Stimulated activated CD8-positive, alpha-beta memory T cell treated with anti-CD3 and anti-CD28 coated beads, Interleukin-15, amount 100 ng/mL, for 1 hour (primary cell): ENCODE measurements around the gene OR13H1.
"Not testable (repeated sequence)": the region's sequence is repeated elsewhere in the genome, so short reads cannot be mapped to it uniquely, and the experiment has no call there.

Experiments used
- DNase-seq: peaks from one replicate; pipeline ENCODE4 v3.0.0-alpha.2; 2020; ENCODE audit warnings: low read depth

The OR13H1 gene, protein sequence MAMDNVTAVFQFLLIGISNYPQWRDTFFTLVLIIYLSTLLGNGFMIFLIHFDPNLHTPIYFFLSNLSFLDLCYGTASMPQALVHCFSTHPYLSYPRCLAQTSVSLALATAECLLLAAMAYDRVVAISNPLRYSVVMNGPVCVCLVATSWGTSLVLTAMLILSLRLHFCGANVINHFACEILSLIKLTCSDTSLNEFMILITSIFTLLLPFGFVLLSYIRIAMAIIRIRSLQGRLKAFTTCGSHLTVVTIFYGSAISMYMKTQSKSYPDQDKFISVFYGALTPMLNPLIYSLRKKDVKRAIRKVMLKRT

DNA sequence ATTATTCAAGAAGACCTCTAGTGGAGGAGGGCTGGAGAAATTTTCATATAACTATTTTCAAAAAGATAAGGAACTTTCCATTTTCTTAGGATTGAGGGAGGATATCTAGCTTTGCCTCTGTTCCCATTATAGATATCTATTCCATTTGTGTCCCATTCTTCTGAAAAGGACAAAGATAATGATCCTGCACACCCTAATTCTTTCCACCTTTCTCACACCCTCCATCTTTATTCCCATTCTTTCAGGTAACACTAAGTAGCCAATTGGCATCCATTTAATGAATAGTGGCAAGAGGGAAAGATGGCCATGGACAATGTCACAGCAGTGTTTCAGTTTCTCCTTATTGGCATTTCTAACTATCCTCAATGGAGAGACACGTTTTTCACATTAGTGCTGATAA, at the start of gene OR13H1:
TSS of gene OR13H1 (plus strand) at position 301 of the 400 bp plus-strand sequence. CDS start at position 301, 0 bp downstream.
- DNase-seq, result no peak

DNA sequence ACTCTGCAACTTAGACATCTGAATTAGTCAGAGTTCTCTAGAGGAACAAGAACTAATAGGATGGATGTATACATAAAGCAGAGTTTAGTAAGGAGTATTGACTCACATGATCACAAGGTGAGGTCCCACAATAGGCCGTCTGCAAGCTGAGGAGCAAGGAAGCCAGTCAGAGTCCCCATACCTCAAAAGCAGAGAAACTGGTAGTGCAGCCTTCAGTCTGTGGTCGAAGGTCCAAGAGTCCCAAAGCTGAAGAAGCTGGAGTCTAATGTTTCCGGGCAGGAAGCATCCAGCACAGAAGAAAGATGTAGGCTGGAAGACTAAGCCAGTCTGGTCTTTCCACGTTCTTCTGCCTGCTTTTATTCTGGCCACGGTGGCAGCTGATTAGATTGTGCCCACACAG, 42.3 kb upstream of the OR13H1 start:
- DNase-seq, result not testable (repeated sequence)

DNA sequence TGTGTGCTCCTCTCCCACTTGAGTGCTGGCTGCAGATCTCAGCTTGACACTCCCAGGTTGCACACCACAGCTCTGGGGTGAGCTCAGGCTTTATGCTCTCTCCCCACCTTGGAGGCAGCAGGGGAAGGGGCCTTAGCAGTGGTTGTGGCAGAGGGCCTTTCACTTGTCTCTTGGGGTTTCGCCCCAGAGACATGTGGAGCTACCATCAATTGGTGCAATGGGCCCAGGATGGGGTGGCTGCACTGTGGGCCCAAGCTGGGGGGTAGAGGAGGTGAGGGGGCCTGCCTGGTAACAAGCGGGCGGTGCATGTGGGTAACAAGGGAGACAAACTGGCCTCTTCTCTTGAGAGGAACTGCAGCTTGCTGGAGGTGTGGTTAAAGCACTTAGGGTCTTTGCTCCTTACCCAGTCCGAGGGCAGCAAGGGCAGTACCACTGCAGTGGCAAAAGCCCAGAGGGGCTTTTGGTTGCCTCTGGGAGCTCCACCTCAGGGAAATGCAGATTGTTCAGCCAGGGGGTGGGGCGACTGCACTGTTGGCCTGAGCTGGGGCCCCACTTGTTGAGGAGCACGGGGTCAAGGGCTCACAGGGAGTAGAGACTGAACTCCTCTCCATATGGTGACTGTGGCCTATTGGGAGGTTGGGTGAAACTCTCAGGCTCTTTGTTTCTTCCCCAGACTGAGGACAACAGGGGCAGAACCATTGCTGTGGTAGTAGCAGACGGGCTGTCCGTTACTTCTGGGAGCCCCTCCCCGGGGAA, 30.5 kb upstream of the OR13H1 start:
- no peak for DNase-seq

DNA sequence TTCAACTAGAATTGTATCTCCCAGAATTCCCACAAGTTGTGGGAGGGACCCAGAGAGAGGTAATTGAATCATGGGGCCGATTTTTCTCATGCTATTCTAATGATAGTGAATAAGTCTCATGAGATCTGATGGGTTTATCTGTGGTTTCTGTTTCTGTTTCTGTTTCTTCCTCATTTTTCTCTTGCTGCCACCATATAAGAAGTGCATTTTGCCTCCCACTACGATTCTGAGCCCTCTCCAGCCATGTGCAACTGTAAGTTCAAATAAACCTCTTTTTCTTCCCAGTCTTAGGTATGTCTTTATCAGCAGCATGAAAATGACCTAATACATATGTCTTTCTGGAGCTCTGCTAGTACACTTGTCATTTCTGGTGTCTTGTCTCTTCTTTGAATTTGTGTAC, 22.1 kb upstream of the OR13H1 start:
- DNase-seq, result no peak

DNA sequence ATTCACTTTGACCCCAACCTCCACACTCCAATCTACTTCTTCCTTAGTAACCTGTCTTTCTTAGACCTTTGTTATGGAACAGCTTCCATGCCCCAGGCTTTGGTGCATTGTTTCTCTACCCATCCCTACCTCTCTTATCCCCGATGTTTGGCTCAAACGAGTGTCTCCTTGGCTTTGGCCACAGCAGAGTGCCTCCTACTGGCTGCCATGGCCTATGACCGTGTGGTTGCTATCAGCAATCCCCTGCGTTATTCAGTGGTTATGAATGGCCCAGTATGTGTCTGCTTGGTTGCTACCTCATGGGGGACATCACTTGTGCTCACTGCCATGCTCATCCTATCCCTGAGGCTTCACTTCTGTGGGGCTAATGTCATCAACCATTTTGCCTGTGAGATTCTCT, 344 bp downstream of the OR13H1 start:
- no peak for DNase-seq

DNA sequence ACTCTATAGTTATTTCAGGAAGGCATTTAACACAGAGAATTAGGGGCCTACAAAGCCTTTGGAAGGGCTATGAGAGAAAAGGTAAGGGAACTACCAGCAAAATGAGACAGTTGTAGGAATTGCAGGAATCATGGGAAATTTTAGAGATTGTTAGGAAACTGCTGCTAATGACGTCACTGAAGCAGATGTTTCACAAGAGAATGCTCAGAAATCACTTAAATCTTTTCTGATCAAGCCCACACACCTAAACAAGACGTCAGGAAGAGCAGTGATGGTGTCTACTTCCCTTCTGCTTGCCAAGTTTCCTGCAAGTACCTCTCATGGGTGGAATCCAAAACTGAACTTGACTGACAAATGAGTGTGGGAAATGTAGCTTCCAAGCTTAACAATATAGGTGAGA, 5.1 kb downstream of the OR13H1 start:
- DNase-seq, result no peak

DNA sequence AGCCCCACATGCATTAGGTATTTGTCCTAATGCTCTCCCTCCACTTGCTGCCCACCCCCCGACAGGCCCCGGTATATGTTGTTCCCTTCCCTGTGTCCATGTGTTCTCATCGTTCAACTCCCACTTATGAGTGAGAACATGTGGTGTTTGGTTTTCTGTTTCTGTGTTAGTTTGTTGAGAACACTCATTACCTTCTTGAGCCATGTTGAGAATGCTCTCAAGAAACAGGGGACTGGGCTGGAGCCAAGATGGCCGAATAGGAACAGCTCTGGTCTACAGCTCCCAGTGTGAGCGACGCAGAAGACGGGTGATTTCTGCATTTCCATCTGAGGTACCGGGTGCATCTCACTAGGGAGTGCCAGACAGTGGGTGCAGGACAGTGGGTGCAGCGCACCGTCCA, 8.6 kb downstream of the OR13H1 start:
- DNase-seq, result not testable (repeated sequence)

DNA sequence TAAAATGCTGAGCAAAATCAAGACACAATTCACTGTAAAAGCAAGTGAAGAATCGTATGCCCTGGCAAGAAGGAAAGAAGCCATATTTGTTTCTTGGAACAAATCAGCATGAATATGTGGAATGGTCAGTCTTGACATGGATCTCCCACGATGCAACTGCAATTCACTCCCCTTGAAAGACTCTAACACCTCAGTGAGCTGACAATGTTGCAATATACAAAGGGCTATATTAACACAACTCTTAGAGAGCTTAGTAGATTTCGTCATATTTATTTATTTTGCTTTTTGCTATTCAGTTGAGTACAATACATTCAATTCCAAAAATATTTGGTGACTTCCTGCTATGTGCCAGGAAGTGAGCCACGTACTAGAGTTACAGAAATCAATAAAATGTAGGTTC, 14.7 kb downstream of the OR13H1 start:
- DNase-seq, result no peak

DNA sequence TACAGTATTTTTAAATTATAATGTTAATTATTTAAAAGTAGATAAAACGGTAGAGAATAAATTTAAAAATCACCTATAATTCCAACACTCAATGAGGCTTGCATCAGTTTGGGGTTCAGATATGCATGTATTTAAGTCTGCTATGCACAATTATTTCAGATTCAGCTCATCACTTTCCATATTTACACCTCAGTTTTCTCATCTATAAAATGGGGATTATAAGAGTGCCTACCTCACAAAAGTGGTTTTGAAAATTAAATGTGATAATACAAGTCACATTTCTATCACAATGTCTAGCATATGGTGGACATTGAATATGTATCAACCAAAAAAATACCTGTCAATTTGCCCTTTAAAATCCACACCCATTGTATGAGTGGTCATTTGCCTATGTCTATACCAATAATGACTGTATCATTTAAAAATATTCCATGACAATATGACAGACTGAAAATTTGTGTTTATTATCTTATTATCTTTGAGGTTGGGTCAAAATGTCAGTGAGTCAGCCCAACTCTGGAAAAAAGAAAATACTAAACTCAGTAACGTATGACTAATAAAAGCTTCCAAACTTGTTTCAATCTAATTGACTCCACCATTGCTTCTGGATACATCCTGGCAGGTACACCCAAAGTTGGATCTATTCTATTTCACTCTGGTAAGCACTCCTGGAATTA, 20.8 kb downstream of the OR13H1 start:
- no peak for DNase-seq

DNA sequence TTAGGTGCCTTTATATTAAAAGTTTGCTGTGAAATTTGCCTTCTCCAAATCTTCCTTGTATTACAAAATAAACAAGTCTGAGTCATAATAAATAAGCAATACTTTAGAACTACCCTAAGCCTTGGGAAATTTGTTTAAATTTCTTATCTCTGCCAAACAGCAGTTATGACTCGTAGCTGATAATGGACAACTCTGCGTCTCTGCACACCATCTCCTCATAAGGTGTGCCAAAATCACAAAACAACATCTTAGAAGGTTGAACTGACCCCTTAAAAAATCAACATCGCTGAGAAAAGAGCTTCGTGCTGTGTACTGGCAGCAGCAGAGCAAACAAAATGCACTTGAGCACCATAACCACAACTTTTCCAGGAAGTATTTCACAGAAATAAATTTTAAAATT, 22.0 kb downstream of the OR13H1 start:
- no peak for DNase-seq

DNA sequence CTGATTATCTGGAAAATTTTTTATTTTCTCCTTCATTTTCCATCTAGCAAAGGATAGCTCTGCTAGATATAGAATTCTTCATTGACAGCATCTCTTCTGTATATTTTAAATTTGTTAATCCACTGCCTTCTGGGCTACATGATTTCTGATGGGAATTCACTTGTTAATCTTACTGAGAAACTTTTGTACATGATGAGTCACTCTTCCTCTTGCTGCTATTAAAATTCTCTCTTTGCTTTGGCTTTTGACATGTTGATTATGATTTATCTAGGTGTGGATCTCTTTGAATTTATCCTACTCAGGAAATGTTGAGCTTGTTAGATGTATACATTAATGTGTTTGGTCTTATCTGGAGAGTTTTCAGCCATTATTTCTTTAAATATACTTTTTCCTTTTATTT, 27.5 kb downstream of the OR13H1 start:
- DNase-seq, result no peak

DNA sequence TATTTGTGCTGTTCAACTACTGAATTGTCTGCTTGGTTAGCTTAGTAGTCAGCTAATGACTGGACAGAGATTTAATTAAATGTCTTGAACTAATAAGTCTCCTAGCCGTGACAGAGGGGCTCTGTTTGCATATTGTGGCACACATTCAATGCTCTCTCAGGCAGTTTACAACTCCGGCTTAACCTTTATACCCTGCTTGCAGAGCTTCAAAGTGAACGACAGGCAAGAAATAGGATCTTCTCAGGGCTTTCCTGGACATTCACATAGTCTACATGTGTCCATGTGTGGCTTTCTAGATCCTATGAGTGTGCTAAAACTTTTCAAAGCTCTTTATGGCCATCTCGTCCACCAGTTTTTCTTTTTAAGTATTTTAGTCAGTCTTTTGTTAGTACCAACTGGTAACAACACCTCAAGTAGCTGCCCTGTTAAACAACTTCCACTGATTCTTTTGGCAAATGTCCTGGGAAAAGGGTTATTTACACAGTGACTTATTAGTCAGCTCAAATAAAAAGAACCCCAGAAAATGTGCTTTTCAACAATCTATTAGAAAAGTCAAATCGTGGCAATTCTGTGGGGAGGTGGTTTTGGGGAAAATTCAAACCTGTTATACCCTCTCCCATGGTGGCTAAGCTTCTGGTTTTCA, 28.6 kb downstream of the OR13H1 start:
- DNase-seq, result no peak

DNA sequence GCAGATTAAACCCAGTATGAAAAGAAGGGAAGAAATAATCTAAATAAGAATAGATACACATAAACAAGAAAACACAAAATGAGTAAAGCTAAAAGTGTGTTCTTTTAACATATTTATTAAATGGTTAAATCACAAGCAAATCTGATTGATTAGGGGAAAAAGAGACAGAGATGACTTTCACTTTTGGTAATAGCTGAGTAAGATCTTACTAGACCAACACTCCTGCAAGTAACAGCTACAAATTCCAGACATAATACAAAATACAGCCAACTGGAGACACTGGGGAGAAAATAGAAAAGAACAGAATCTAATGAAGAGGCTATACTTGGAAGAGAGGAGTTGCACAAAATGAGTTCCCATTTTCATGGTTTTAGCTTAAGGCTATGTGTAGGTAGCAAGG, 33.5 kb downstream of the OR13H1 start:
- DNase-seq, result no peak

DNA sequence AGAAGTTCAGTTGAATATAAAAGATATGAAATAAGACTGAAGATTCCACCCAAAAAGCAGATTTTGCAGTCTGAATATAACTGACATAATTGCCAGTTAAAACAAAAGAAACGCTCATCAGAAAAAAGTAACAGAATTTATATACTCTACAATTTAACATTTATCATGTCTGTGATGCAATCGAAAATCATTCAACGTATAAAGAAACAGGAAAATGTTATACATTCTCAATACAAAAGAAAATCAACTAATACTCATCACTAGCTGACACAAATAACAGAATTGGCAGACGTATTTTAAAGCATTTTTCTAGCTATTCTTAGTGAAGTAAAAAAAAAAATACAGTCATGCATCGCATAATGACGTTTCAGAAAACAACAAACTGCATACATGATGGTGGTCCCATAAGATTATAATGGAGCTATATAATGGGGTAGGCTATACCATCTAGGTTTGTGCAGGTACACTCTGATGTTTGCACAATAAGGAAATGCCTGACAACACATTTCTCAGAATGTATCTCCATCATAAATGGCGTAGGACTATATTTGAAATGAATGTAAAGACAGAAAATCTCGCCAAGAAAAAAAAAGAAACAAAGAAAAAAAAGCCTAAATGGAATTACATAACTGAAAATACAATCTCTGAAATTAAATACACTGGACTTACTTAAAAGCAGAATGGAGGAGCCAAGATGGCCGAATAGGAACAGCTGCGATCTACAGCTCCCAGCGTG, 34.3 kb downstream of the OR13H1 start:
- no peak for DNase-seq

DNA sequence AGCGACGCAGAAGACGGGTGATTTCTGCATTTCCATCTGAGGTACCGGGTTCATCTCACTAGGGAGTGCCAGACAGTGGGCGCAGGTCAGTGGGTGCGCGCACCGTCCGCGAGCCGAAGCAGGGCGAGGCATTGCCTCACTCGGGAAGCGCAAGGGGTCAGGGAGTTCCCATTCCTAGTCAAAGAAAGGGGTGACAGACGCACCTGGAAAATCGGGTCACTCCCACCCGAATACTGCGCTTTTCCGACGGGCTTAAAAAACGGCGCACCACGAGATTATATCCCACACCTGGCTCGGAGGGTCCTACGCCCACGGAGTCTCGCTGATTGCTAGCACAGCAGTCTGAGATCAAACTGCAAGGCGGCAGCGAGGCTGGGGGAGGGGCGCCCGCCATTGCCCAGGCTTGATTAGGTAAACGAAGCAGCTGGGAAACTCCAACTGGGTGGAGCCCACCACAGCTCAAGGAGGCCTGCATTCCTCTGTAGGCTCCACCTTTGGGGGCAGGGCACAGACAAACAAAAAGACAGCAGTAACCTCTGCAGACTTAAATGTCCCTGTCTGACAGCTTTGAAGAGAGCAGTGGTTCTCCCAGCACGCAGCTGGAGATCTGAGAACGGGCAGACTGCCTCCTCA, 35.0 kb downstream of the OR13H1 start:
- DNase-seq, result not testable (repeated sequence)

DNA sequence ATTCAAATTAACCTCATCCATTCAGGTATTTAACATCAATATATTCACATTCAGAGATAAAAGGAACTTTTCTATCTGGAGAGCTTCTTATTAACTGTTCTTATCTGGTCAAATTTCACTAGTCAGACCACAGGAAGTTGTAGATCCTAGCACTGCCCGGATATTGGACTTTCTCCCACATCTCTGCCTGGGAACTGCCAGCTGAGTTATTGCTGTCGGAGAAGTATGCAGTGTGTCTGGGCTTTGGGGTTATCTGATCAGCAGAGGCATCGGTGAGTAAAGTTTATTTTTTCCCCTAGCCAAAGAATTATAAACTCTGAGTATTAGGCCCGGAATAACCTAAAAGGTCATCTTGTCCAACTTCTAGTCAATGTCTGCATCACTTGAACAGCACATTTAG, 45.1 kb downstream of the OR13H1 start:
- no peak for DNase-seq
